ENCODE measurements around the gene NOL3. TPM values are rescaled to one million over a fixed set of nuclear protein-coding genes. Genes with fewer than 3 reads are reported as not detected.
A peak's percentile ranks its signal among the peaks of the same experiment; 100 is the strongest.

Gene NOL3
- polyA plus RNA-seq, 1 donor: 5.8 TPM

GRCh38 chr16:67146523-67147357, 23.6 kb upstream of the NOL3 start:
- Histone ChIP-seq H3K27ac (ENCODE audit: low read length) (no peak overlapping the region), H3K9me3 (ENCODE audit: control insufficient read depth, low read depth, low read length) (peaks cover 8% of the 10 kb centered on the region), H3K27me3 (ENCODE audit: control insufficient read depth, insufficient read depth, low read length) (peaks cover 27% of the 10 kb centered on the region), H3K4me3 (ENCODE audit: low read length) (no peak overlapping the region), H3K4me1 (ENCODE audit: control insufficient read depth, insufficient read depth, low read length) (peaks cover 3% of the 10 kb centered on the region), H3K36me3 (ENCODE audit: control insufficient read depth, insufficient read depth, low read length) (peaks cover 57% of the 10 kb centered on the region)
- no CpG with 5 or more reads among the region's 7 CpGs for WGBS (ENCODE audit: insufficient coverage, low lambda C conversion rate)
- peak in 1 of 2 donors; percentile 29 for DNase-seq

- Histone ChIP-seq H3K4me3 (ENCODE audit: low read length) (no peak overlapping the region), H3K36me3 (ENCODE audit: control insufficient read depth, insufficient read depth, low read length) (peaks cover 49% of the 10 kb centered on the region), H3K27ac (ENCODE audit: low read length) (no peak overlapping the region), H3K4me1 (ENCODE audit: control insufficient read depth, insufficient read depth, low read length) (peaks cover 3% of the 10 kb centered on the region), H3K9me3 (ENCODE audit: control insufficient read depth, low read depth, low read length) (peaks cover 8% of the 10 kb centered on the region), H3K27me3 (ENCODE audit: control insufficient read depth, insufficient read depth, low read length) (peaks cover 32% of the 10 kb centered on the region)
- WGBS (ENCODE audit: insufficient coverage, low lambda C conversion rate): no CpG with 5 or more reads among the region's 4 CpGs
- no peak for DNase-seq
These were observed 22.7 kb upstream of the NOL3 start for GRCh38 chr16:67147437-67148140.

GRCh38 chr16:67148221-67148620, 22.1 kb upstream of the NOL3 start:
- H3K36me3 ChIP-seq (ENCODE audit: control insufficient read depth, insufficient read depth, low read length): peaks cover 43% of the 10 kb centered on the region
- peaks cover 3% of the 10 kb centered on the region for H3K4me1 ChIP-seq (ENCODE audit: control insufficient read depth, insufficient read depth, low read length)
- no CpG with 5 or more reads among the region's 2 CpGs for WGBS (ENCODE audit: insufficient coverage, low lambda C conversion rate)
- H3K4me3 ChIP-seq (ENCODE audit: low read length): no peak overlapping the region
- peaks cover 8% of the 10 kb centered on the region for H3K9me3 ChIP-seq (ENCODE audit: control insufficient read depth, low read depth, low read length)
- H3K27ac ChIP-seq (ENCODE audit: low read length): no peak overlapping the region
- no peak for DNase-seq
- peaks cover 38% of the 10 kb centered on the region for H3K27me3 ChIP-seq (ENCODE audit: control insufficient read depth, insufficient read depth, low read length)

- H3K27me3 ChIP-seq (ENCODE audit: control insufficient read depth, insufficient read depth, low read length): peaks cover 41% of the 10 kb centered on the region
- no peak overlapping the region for H3K27ac ChIP-seq (ENCODE audit: low read length)
- H3K36me3 ChIP-seq (ENCODE audit: control insufficient read depth, insufficient read depth, low read length): peaks cover 40% of the 10 kb centered on the region
- peaks cover 3% of the 10 kb centered on the region for H3K4me1 ChIP-seq (ENCODE audit: control insufficient read depth, insufficient read depth, low read length)
- peaks cover 8% of the 10 kb centered on the region for H3K9me3 ChIP-seq (ENCODE audit: control insufficient read depth, low read depth, low read length)
- DNase-seq: no peak
- no CpG with 5 or more reads among the region's 11 CpGs for WGBS (ENCODE audit: insufficient coverage, low lambda C conversion rate)
- no peak overlapping the region for H3K4me3 ChIP-seq (ENCODE audit: low read length)
These were observed 21.6 kb upstream of the NOL3 start for GRCh38 chr16:67148656-67149275.

GRCh38 chr16:67149276-67150046, 20.9 kb upstream of the NOL3 start:
- peaks cover 34% of the 10 kb centered on the region for H3K36me3 ChIP-seq (ENCODE audit: control insufficient read depth, insufficient read depth, low read length)
- no peak for DNase-seq
- peaks cover 3% of the 10 kb centered on the region for H3K4me1 ChIP-seq (ENCODE audit: control insufficient read depth, insufficient read depth, low read length)
- H3K27ac ChIP-seq (ENCODE audit: low read length): no peak overlapping the region
- WGBS (ENCODE audit: insufficient coverage, low lambda C conversion rate): no CpG with 5 or more reads among the region's 77 CpGs
- peaks cover 8% of the 10 kb centered on the region for H3K9me3 ChIP-seq (ENCODE audit: control insufficient read depth, low read depth, low read length)
- H3K27me3 ChIP-seq (ENCODE audit: control insufficient read depth, insufficient read depth, low read length): peaks cover 47% of the 10 kb centered on the region
- H3K4me3 ChIP-seq (ENCODE audit: low read length): no peak overlapping the region

- no CpG with 5 or more reads among the region's 94 CpGs for WGBS (ENCODE audit: insufficient coverage, low lambda C conversion rate)
- peak; percentile 54 to 68 for DNase-seq
- Histone ChIP-seq H3K36me3 (ENCODE audit: control insufficient read depth, insufficient read depth, low read length) (peaks cover 26% of the 10 kb centered on the region), H3K27me3 (ENCODE audit: control insufficient read depth, insufficient read depth, low read length) (peaks cover 55% of the 10 kb centered on the region), H3K4me1 (ENCODE audit: control insufficient read depth, insufficient read depth, low read length) (peaks cover 6% of the 10 kb centered on the region), H3K9me3 (ENCODE audit: control insufficient read depth, low read depth, low read length) (peaks cover 12% of the 10 kb centered on the region), H3K27ac (ENCODE audit: low read length) (peak overlapping the region; percentile 73), H3K4me3 (ENCODE audit: low read length) (peak overlapping the region; percentile 38)
These were observed 20.1 kb upstream of the NOL3 start for GRCh38 chr16:67150047-67150832.

GRCh38 chr16:67150833-67151396, 19.4 kb upstream of the NOL3 start, which contains the start of gene B3GNT9:
B3GNT9 (minus strand) TSS chr16:67150998; CDS start chr16:67150485, 513 bp downstream.
- Histone ChIP-seq H3K9me3 (ENCODE audit: control insufficient read depth, low read depth, low read length) (peaks cover 12% of the 10 kb centered on the region), H3K27ac (ENCODE audit: low read length) (peak within 1 kb of the TSS; percentile 73), H3K36me3 (ENCODE audit: control insufficient read depth, insufficient read depth, low read length) (peaks cover 19% of the 10 kb centered on the region), H3K27me3 (ENCODE audit: control insufficient read depth, insufficient read depth, low read length) (peaks cover 61% of the 10 kb centered on the region), H3K4me3 (ENCODE audit: low read length) (peak within 1 kb of the TSS; percentile 38), H3K4me1 (ENCODE audit: control insufficient read depth, insufficient read depth, low read length) (peaks cover 11% of the 10 kb centered on the region)
- peak in 1 of 2 donors; percentile 74 for DNase-seq
- WGBS (ENCODE audit: insufficient coverage, low lambda C conversion rate): no CpG with 5 or more reads among the region's 34 CpGs

- peaks cover 67% of the 10 kb centered on the region for H3K27me3 ChIP-seq (ENCODE audit: control insufficient read depth, insufficient read depth, low read length)
- no peak for DNase-seq
- no peak overlapping the region for H3K4me3 ChIP-seq (ENCODE audit: low read length)
- no peak overlapping the region for H3K27ac ChIP-seq (ENCODE audit: low read length)
- peaks cover 15% of the 10 kb centered on the region for H3K4me1 ChIP-seq (ENCODE audit: control insufficient read depth, insufficient read depth, low read length)
- peaks cover 12% of the 10 kb centered on the region for H3K9me3 ChIP-seq (ENCODE audit: control insufficient read depth, low read depth, low read length)
- peaks cover 13% of the 10 kb centered on the region for H3K36me3 ChIP-seq (ENCODE audit: control insufficient read depth, insufficient read depth, low read length)
- WGBS (ENCODE audit: insufficient coverage, low lambda C conversion rate): 20% methylated on average over 1 of the region's 8 CpGs
These were observed 18.8 kb upstream of the NOL3 start for GRCh38 chr16:67151431-67152097.

Measured in large intestine (tissue), 3 donors.